K562 (cell line): ENCODE measurements around the gene C1orf116. TPM values are rescaled to one million over a fixed set of nuclear protein-coding genes. Genes with fewer than 3 reads are reported as not detected.

Experiments used
- E4F1 ChIP-seq: fragments of 250-450 bp; sonication (Bioruptor Pico); IDR thresholded peaks from 2 replicates; pipeline ENCODE4 v1.5.0; 2021; ENCODE audit warnings: mild to moderate bottlenecking, borderline replicate concordance
- ELF4 ChIP-seq: fragments of 450-650 bp; formaldehyde crosslinking; IDR thresholded peaks from 2 replicates; pipeline ENCODE4 v1.4.0; 2022; ENCODE audit warnings: missing genetic modification characterization
- ETS2 ChIP-seq: IDR thresholded peaks from 2 replicates; pipeline ENCODE4 v1.6.1; 2016; ENCODE audit warnings: borderline replicate concordance, missing genetic modification characterization, mild to moderate bottlenecking, moderate library complexity, missing compliant biosample characterization; ENCODE audit not compliant: poor library complexity, severe bottlenecking
- FOXA1 ChIP-seq: fragments of 450-650 bp; IDR thresholded peaks from 2 replicates; pipeline ENCODE4 v1.6.1; 2016; ENCODE audit warnings: mild to moderate bottlenecking, borderline replicate concordance
- GABPB2 ChIP-seq: fragments of 250-450 bp; sonication (Bioruptor Pico); conservative IDR thresholded peaks from 2 replicates; pipeline ENCODE4 v1.5.1; 2021; ENCODE audit warnings: mild to moderate bottlenecking
- HINFP ChIP-seq: fragments of 450-650 bp; conservative IDR thresholded peaks from 2 replicates; pipeline ENCODE4 v1.6.1; 2016; ENCODE audit warnings: missing genetic modification characterization, low read depth, mild to moderate bottlenecking, control low read depth, missing compliant biosample characterization
- KDM2B ChIP-seq: fragments of 250-450 bp; sonication (Bioruptor Pico); IDR thresholded peaks from 2 replicates; pipeline ENCODE4 v1.8.0; 2021; ENCODE audit warnings: mild to moderate bottlenecking, moderate library complexity
- KDM4B ChIP-seq, 2 experiments: fragments of 450-650 bp in 1 of 2; sonication (generic) in 1 of 2; IDR thresholded peaks; 2 replicates each; pipeline ENCODE4 v1.6.1; 2016 to 2017; ENCODE audit warnings: borderline replicate concordance in 2 of 2, antibody characterized with exemption in 1 of 2, low read depth in 1 of 2, mild to moderate bottlenecking in 1 of 2
- KLF16 ChIP-seq: IDR thresholded peaks from 2 replicates; pipeline ENCODE4 v1.6.1; 2016; ENCODE audit warnings: antibody characterized with exemption
- SAFB2 ChIP-seq: fragments of 200-400 bp; formaldehyde crosslinking; IDR thresholded peaks from 2 replicates; pipeline ENCODE4 v1.6.1; 2018; ENCODE audit warnings: borderline replicate concordance, low read length, low read depth, moderate library complexity; ENCODE audit not compliant: severe bottlenecking
- SP2 ChIP-seq: IDR thresholded peaks from 2 replicates; pipeline ENCODE4 v1.6.1; 2011; ENCODE audit warnings: mild to moderate bottlenecking, low read depth, low read length, moderate library complexity; ENCODE audit not compliant: poor library complexity, severe bottlenecking; ENCODE audit errors: extremely low read depth
- TCF7 ChIP-seq: sonication (generic); IDR thresholded peaks from 2 replicates; pipeline ENCODE4 v1.6.1; 2016; ENCODE audit warnings: antibody characterized with exemption, borderline replicate concordance
- THAP7 ChIP-seq: fragments of 250-450 bp; sonication (Bioruptor Pico); IDR thresholded peaks from 2 replicates; pipeline ENCODE4 v1.5.0; 2021
- ZNF217 ChIP-seq: sonication (generic); formaldehyde crosslinking; IDR thresholded peaks from 2 replicates; pipeline ENCODE4 v1.8.0; 2022; ENCODE audit warnings: mild to moderate bottlenecking, missing genetic modification reagents
- ZNF324 ChIP-seq: fragments of 250-450 bp; sonication (Bioruptor Pico); IDR thresholded peaks from 2 replicates; pipeline ENCODE4 v1.4.0; 2020; ENCODE audit warnings: mild to moderate bottlenecking
- ZNF609 ChIP-seq: sonication (generic); formaldehyde crosslinking; IDR thresholded peaks from 2 replicates; pipeline ENCODE4 v1.8.1; 2023; ENCODE audit warnings: missing genetic modification reagents, mild to moderate bottlenecking, borderline replicate concordance
- ZNF766 ChIP-seq: fragments of 200-800 bp; sonication (Bioruptor generic); conservative IDR thresholded peaks from 2 replicates; pipeline ENCODE4 v1.6.1; 2016; ENCODE audit warnings: missing genetic modification characterization, missing compliant biosample characterization
- polyA plus RNA-seq, 8 experiments: library from polyadenylated mRNA; depleted of rRNA in 4 of 8; stranded (reverse) in 5 of 8; unstranded in 3 of 8; fragments of >200 nt; fragmentation: Nextera tagmentation in 2 of 8; fragmentation: Illumina TruSeq in 1 of 8; extraction: Ambion mirVana in 2 of 8; extraction: Trizol in 1 of 8; gene quantifications; 2 replicates each; pipeline versions ENCODE4 v1.2.1 to v1.2.3, GENCODE V29; 2011 to 2014; ENCODE audit warnings: inconsistent platforms in 1 of 8, missing spikeins in 1 of 8
- total RNA-seq, 7 experiments: library from RNA; depleted of rRNA in 6 of 7; stranded (reverse); fragments of >200 nt in 6 of 7; fragmentation: Illumina TruSeq in 2 of 7; extraction: Trizol in 2 of 7; gene quantifications; 2 replicates each; pipeline versions ENCODE4 v1.2.1 to v1.2.3, GENCODE V29; 2011 to 2021; ENCODE audit warnings: low replicate concordance in 1 of 7

C1orf116 gene
- total and polyA plus RNA-seq, 9 of the 15 experiments (the other 6 are each of a cell fraction or from before 2014, with no cell fraction given), result 0.62 to 3.0 (median 0.95) TPM

- TF ChIP-seq KLF16 (peak; percentile 58; the same call in 1 of the 2 replicates), HINFP (tag) (0 out of 2 replicates have a peak, but pooled peaks have one; percentile 33), ZNF324 (CRISPR knock-in tag) (no peak), ETS2 (tag) (no peak), ELF4 (CRISPR knock-in tag) (peak; percentile 78), GABPB2 (CRISPR knock-in tag) (no peak), SP2 (no peak), SAFB2 (no peak), THAP7 (CRISPR knock-in tag) (no peak), ZNF766 (CRISPR knock-in tag) (no peak), TCF7 (no peak), FOXA1 (no peak), ZNF217 (CRISPR knock-in tag) (no peak), KDM2B (no peak), KDM4B (IDR thresholded peaks at IDR 0.05; ENCODE audit: borderline replicate concordance in 2 of 2, low read depth in 1 of 2) (no peak), ZNF609 (no peak), E4F1 (CRISPR knock-in tag) (no peak)
Observed at GRCh38 chr1:207004931-207005830, 27.4 kb downstream of the C1orf116 start (continued).
